HG03432 (cell line): ENCODE measurements around the gene C4BPA.

Experiments
- ATAC-seq: cut with Tn5 transposase; IDR thresholded peaks from one replicate; pipeline ENCODE4 v1.9.1; 2021; ENCODE audit warnings: mild to moderate bottlenecking, moderate library complexity; ENCODE audit not compliant: unreplicated experiment

C4BPA gene

DNA sequence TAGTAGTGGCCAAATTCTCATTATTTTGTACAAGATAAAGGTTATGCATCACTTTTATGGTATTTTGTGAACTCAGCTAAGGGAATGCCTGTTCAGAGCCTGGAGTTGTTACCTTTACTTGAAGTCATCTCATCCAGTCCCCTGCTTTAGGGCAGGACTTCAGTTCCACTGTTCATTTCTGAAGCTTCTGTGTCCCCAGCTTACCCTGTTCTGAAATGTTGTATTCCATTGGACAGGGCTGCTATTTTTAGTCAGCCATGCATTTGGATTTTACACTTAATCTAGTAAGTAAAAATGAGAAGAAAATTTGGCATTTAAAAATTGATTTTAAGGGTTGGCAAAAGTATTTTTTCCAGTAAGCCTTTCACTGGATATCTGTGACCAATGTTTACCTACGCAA lies 27.0 kb upstream of the C4BPA start:
- ATAC-seq = no peak

GRCh38 chr1:207077470-207078377 lies 26.3 kb upstream of the C4BPA start:
- ATAC-seq = peak; percentile 55

DNA sequence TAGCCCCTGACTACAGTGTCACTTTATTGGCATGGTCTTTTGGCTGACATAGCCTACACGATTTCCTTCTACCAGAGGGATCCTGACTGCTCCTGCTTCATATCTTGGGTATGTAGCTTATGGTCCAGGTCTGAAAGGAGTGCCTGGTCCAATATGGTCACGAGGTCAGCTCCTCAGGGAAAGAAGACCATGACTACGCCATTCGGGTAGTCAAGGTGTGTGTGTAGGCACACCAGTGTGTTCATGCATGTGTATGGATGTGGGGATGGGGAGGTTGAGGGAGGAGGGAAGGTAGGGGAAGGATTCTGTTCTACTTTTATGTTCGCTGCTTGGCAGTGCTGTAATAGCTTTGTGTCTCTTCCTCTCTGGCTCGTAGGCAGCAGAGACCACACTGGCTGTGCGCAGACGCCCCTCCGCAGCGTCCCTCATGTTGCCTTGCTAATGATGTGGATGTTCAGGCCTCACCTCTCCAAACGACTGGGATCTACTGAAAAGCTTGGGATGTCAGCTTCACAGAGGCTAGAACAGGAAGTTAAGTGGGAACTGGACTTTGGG lies 25.4 kb upstream of the C4BPA start:
- ATAC-seq = no peak

DNA sequence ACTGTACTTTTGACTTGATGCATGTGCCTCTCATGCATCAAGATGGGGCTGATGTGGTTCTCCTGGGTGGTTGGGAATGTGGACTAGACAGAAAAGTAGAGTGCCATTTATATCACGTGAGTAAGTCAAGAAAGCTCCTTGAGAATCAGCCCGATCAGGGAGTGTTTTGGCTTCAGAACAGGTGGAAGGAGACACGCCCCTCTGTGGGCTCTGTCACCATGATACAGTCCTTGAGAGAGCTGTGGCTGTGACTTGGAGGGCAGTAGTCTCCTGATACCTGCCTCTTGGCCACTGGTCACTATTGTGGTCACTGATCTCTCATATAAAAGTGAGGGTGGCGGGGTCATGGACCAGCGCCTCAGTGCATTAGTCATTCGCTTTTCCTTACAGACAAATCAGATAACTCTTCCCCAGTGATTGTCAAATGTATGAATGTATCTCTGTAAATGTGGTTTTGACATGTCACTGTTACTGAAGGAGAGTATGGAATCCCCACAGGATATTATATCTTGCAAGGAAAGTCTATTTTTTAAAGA lies 24.3 kb upstream of the C4BPA start:
- ATAC-seq = no peak

- ATAC-seq = no peak
These were observed 22.9 kb upstream of the C4BPA start for GRCh38 chr1:207081088-207081487.

DNA sequence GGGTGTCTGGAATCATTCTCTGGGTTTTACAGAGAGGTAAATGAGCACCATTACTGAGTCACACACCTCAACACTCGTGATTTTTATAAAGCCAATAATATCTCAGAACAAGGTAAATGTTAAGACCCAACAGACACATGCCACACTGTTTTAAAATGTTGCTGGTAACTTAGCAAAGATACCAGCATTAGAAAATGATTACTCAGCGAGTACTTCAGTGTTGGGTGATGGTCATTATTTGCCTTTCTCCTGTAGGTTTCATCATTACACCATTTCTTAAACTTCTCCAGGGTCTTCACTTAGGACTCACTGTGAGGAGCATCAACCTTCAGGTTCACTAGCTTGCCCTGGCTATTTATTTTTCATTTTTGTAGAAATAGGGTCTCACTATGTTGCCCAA lies 22.2 kb upstream of the C4BPA start:
- no peak for ATAC-seq

DNA sequence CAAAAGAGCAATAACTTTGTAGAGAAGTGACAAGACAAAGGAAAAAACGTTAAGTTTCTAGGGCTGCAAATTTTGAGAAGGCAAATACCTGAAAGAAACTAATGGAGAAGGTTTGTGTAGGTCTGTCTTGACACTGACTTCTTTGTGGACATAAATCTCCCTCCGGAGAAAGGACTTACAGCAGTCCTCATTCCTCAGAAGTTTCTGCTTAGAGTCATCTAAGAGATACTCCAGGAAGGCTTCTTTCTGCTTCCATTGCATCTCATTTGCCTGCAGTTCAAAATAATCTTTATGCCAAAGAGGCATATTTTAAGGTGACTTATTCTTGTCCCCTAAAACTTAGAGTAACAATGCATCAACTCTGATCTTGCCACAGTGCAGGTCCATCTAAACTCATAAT lies 19.8 kb upstream of the C4BPA start:
- ATAC-seq = no peak

DNA sequence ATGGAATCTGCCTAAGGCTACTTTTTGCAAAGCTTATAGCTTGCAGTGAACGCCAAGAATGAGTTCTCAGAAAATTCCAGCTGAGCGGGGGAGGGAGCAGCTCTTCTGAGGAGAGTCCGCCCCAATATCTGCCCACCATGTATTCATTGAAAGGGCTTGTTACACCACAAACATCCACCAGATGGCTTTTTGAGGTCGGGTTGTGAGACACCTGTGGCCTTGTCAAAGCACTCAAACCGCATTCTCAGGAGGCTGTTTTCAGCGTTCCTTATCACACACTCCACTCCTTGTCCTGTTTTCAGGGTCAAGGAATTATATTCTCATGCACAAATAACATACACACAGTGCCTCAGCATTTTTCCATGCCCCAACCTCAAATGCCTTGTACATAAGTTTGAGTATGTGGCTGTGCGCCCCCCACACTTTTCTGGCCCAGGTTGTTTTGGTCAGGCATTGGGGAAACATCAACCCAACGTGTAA lies 19.3 kb upstream of the C4BPA start:
- ATAC-seq = peak; percentile 73

GRCh38 chr1:207085887-207086286 lies 18.1 kb upstream of the C4BPA start:
- ATAC-seq = no peak

GRCh38 chr1:207088161-207088560 lies 15.9 kb upstream of the C4BPA start:
- ATAC-seq = no peak

GRCh38 chr1:207088701-207089626 lies 15.1 kb upstream of the C4BPA start, which contains the start of gene C4BPB:
TSS of gene C4BPB (plus strand) at chr1:207088860. CDS start at chr1:207089532, 672 bp downstream.
- no peak for ATAC-seq

DNA sequence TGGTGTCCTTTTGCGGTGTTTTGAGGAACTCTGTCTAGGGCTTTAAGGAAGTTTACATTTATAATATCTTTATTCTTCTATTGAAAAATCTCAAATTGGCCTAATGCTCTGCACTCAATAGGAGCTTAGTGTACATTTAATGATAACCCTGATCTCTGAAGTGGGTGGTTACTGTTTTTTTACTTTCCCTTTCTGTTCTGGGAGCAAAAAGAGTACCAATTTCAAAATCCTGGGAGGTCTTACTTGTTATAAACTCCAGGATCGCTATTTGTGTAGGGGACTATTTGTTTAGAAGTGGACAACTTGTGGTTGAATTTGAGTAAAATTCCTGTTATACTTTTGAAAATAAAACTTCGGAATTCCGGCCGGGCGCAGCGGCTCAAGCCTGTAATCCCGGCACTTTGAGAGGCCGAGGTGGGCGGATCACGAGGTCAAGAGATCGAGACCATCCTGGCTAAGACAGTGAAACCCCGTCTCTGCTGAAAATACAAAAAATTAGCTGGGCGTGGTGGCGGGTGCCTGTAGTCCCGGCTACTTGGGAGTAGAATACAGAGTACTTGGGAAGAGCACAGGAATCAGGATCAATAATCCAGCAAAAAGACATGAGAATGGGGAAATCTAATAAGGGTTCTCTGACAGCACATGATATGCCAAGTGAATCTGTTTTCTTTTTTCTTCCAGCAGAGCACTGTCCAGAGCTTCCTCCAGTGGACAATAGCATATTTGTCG lies 14.2 kb upstream of the C4BPA start:
- no peak for ATAC-seq

- ATAC-seq = no peak
These were observed 12.7 kb upstream of the C4BPA start for GRCh38 chr1:207091200-207091908.

DNA sequence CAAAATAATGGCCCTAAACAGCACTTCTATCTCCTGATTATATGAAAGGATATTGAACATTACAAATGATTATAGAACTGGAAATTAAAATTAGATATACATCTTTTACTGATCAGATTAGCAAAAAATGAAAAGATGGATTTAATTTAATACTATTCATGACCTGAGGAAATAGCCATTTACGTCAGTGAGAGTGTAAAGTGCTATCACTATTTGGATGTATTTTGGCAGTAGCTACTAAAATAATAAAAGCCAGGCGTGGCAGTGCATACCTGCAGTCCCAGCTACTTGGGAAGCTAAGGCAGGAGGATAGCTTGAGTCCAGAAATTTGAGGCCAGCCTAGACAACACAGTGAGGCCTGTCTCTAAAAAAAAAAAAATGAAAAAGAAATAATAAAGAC lies 10.1 kb upstream of the C4BPA start:
- ATAC-seq = no peak

- peak; percentile 96 for ATAC-seq
These were observed 6.1 kb upstream of the C4BPA start for GRCh38 chr1:207097871-207098324.

GRCh38 chr1:207101720-207102119 lies 2.3 kb upstream of the C4BPA start:
- ATAC-seq = no peak

- ATAC-seq = no peak
These were observed 1.9 kb upstream of the C4BPA start for GRCh38 chr1:207102146-207102545.

DNA sequence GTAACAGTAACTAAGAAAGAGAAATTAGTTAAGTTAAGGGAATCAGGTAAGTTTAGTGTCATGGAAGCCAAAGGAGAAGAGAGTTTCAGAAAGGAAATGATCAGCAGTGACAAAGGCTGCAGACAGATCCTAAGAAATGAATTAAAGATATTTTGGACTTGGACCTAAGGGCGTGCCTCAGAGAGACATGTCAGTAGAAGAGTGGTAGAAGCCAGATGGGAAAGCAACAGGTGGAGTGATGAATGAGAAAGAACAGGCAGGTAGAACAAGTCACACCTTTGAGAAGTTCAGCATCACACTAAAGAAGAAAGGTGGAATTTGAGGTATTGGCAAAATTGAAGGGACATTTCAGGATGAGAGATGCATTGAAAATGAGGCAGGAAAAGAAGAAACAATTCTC lies 1.4 kb upstream of the C4BPA start:
- ATAC-seq = no peak

DNA sequence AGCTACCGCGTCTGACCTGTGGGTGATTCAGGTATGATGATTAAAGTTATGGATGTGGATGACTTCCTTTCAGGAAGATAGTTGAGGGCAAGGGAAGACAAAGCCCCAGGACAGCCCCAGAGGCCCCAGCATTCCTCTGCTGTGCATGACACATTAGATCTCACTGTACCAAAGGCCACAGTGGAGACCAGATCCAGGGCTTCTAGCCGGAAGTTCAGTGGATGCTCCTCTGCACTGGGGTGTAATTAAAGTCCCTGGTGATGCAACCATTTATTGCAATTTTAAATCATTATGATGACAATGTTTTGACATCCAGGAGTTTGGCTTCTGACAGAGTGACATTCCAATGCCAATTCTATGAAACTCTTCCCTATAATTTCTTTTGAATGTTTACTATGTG lies 5.0 kb downstream of the C4BPA start:
- no peak for ATAC-seq
